Astrocyte (in vitro differentiated cells and primary cell): ENCODE results near the gene CSTF1.

Experiments used
- EZH2 ChIP-seq: IDR thresholded peaks from 2 replicates; pipeline ENCODE4 v1.6.1; 2012; ENCODE audit warnings: mild to moderate bottlenecking, low read length, inconsistent platforms; ENCODE audit not compliant: insufficient read depth
- TF ChIP-seq, protein P1 (sequence below): IDR thresholded peaks from 2 replicates; pipeline ENCODE4 v1.5.1; 2011; ENCODE audit warnings: low read depth, mild to moderate bottlenecking, inconsistent platforms, low read length, moderate library complexity; ENCODE audit not compliant: insufficient read depth

DNA sequence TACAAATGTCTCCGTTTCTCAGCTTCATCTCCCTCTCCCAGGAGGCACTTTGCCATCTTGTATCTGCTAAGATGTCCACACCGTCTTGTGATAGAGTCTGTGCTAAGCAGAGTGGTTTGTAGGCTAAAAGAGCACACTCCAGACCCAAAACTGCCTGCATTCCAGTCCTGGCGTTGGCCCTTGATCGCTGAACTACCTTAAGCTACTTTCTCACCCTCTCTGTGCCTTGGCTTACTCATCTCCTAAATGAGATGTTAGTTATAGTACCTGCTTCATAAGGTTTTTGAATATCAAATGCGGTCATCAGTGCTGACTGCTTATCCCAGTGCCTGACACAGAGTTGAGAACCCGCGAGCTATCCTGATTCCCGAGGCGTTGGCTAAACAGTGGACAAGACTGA, 33.6 kb downstream of the CSTF1 start:
- TF ChIP-seq, protein P1, sequence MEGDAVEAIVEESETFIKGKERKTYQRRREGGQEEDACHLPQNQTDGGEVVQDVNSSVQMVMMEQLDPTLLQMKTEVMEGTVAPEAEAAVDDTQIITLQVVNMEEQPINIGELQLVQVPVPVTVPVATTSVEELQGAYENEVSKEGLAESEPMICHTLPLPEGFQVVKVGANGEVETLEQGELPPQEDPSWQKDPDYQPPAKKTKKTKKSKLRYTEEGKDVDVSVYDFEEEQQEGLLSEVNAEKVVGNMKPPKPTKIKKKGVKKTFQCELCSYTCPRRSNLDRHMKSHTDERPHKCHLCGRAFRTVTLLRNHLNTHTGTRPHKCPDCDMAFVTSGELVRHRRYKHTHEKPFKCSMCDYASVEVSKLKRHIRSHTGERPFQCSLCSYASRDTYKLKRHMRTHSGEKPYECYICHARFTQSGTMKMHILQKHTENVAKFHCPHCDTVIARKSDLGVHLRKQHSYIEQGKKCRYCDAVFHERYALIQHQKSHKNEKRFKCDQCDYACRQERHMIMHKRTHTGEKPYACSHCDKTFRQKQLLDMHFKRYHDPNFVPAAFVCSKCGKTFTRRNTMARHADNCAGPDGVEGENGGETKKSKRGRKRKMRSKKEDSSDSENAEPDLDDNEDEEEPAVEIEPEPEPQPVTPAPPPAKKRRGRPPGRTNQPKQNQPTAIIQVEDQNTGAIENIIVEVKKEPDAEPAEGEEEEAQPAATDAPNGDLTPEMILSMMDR = no peak
- no peak for TF ChIP-seq EZH2
